Sciatic nerve (tissue), 2 donors: ENCODE data around the gene CLMP. TPM values are rescaled to one million over a fixed set of nuclear protein-coding genes. Genes with fewer than 3 reads are reported as not detected.

ENCODE experiments used
- ATAC-seq: fragments of 200-7000 bp; cut with Tn5 transposase; one replicate; pipeline ENCODE4 v1.9.1; 2020; ENCODE audit warnings: mild to moderate bottlenecking, moderate library complexity
- DNase-seq: peaks from one replicate; pipeline ENCODE4 v3.0.0-alpha.2; 2020; ENCODE audit warnings: low spot score
- intact Hi-C: fragments of 100-400 bp; cut with DNase I; formaldehyde crosslinking; loops from one replicate; pipeline ENCODE4 v1.14.2; 2022
- total RNA-seq: library from RNA; stranded (reverse); fragmentation: NEBNext Ultra II Directional; extraction: Animal tissue kit (Norgen Biotek cat#: 25700); gene quantifications from one replicate; pipeline ENCODE4 v1.2.1, GENCODE V29; 2021
- donor health status: DM: no; HTN: no; CAD: no.
- donor health status: DM: no; HTN: no; CAD: no.

The CLMP gene
- total RNA-seq, 1 donor from 2014 or later: 74.6 TPM

GRCh38 chr11:123196060-123196714 lies 1.1 kb upstream of the CLMP start:
- peak; percentile 7 for ATAC-seq
- DNase-seq: no peak

DNA sequence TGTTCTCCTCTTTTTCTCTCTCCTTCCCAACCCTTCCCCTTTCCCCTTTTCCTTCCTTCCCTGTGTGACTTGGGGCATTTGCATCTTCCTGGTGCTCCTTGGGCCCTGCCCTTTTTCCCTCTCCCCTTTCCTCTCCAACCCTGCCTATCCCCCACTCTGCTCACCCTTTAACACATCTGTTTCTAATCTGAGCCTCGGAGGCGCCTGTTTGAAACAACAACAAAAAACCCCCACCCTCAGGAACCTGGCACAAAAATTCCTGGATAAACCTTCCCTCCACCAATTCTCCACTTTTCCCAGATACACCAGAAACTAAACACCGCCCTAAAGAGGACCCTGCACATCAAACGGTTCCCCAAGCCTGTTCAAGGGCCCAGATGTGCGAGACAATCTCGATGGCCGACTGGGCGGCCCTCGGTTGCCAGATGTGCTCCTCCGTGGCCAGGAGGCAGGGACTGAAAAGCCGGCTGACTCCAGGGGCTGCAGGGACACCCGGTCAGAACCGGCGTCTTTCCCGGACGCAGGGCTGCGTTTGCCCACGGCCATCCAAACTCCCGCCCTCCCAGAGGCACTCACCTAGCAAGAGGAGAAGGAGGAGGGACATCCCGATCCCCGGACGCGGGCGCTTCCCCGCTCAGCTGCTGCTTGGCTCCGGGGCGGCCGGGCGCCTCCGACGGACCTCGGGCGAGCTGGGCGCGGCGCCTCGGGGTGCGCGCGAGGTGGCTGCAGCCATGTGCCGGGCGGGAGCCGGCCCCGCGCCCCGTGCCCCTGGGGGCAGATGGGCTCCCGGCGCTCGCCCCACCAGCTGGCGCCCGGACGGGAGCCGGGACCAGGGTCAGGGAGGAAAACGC lies 486 bp downstream of the CLMP start:
- DNase-seq (peak; percentile 66), ATAC-seq (peak; percentile 44)
- intact Hi-C loops: no loop called here

More at GRCh38 chr11:123196060-123196714, 1.1 kb upstream of the CLMP start:
- intact Hi-C loops: no loop called here

- ATAC-seq (peak; percentile 66), DNase-seq (no peak)
- intact Hi-C loops: no loop called here
These were observed 1.3 kb downstream of the CLMP start for GRCh38 chr11:123193742-123194141.

- ATAC-seq (no peak), DNase-seq (no peak)
- intact Hi-C loops: no loop called here
These were observed 3.1 kb downstream of the CLMP start for GRCh38 chr11:123191939-123192338.

DNA sequence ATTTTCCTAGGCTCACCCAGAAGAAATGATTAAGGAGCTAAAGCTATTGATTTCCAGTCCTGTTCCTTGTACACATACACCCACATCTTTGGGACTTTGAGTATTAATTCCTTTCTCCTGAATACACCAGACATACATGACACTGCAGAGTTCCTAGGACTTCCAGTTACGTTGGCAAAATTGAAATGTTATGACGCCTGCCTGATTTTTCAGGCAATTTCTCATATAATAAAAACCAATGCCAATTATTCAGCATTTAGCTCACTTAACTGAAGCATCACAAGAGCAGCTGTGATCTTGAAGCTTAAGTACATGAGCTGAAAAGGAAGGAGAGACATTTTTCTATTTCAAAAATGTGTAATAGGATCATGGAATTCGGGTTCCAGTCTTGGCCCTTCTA lies 4.5 kb downstream of the CLMP start:
- intact Hi-C loops: no loop called here
- ATAC-seq (no peak), DNase-seq (no peak)

- intact Hi-C loops: no loop called here
- ATAC-seq (peak; percentile 89), DNase-seq (no peak)
These were observed 6.4 kb downstream of the CLMP start for GRCh38 chr11:123188508-123189165.

GRCh38 chr11:123187665-123188507 lies 7.2 kb downstream of the CLMP start:
- peak; percentile 72 for ATAC-seq
- intact Hi-C loops: no loop called here
- DNase-seq: no peak

GRCh38 chr11:123187248-123187647 lies 7.8 kb downstream of the CLMP start:
- intact Hi-C loops: no loop called here
- ATAC-seq (no peak), DNase-seq (no peak)

DNA sequence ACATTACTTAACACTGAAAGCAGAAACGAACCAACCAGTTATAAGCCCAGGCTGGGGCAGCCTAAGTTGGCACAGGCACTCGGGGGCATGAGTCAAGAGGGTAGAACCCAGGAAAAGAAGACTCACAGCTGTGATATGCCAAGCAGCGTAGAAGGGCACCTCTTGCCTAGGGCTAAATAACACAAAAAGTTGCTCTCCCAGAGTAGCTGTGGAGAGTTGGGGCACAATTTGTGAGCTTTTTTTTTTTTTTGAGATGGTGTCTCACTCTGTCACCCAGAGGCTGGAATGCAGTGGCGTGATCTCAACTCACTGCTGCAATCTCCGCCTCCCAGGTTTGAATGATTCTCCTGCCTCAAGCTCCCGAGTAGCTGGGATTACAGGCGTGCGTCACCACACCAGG lies 8.8 kb downstream of the CLMP start:
- ATAC-seq: no peak
- no peak for DNase-seq
- intact Hi-C loops: no loop called here

- DNase-seq (no peak), ATAC-seq (no peak)
- intact Hi-C loops: no loop called here
These were observed 9.7 kb downstream of the CLMP start for GRCh38 chr11:123185326-123185725.

GRCh38 chr11:123184531-123184930 lies 10.5 kb downstream of the CLMP start:
- DNase-seq: no peak
- intact Hi-C loops: no loop called here
- no peak for ATAC-seq

DNA sequence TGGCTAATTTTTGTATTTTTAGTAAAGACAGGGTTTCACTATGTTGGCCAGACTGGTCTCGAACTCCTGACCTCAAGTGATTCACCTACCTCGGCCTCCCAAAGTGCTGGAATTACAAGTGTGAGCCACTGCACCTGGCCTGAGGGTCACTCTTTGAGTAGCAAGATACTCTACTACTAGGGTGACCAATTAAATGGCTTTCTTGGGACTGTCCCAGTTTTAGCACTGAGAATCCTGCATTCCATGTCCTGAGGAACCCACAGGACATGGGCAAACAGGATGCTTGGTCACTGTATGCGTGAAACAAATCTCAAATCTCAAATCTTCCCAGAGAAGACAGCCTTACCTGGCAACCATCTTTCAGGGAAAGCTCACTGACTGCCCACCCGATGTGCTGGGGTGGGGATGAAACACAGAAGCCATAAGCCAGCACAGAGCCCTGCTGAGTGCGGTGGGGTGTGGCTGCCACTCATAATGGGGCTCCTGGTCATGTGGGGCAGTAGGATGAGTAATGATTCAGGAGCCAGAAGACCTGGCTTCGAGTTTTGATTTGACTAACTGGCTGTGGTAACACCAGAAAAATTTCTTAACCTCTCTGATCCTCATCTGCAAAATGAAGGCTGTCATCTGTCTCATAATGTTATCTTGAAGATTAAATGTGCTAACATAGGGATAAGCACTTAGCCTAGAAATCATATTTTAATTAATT lies 11.5 kb downstream of the CLMP start:
- intact Hi-C loops: no loop called here
- no peak for ATAC-seq
- DNase-seq: no peak

- no peak for ATAC-seq
- DNase-seq: no peak
- intact Hi-C loops: no loop called here
These were observed 13.1 kb downstream of the CLMP start for GRCh38 chr11:123181767-123182500.

DNA sequence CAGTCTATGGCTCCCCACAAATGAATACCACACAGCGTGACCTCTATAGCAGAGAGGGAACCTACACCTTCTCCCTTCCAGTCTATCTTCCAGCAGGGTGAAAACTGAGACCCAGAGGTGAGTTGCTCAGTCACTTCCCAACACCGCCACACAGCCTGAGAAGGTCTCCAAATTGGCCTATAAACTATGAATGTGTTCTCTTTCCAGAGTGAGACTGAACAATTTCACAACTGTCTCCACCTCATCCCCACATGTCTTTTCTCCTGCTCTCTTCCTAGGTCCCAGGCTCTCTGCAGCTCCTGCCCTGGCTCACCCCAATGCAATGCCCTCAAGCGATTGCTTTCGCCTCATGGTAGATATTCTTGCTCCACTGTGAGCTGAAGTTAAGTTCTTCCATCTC lies 14.0 kb downstream of the CLMP start:
- DNase-seq (no peak), ATAC-seq (no peak)
- intact Hi-C loops: no loop called here

DNA sequence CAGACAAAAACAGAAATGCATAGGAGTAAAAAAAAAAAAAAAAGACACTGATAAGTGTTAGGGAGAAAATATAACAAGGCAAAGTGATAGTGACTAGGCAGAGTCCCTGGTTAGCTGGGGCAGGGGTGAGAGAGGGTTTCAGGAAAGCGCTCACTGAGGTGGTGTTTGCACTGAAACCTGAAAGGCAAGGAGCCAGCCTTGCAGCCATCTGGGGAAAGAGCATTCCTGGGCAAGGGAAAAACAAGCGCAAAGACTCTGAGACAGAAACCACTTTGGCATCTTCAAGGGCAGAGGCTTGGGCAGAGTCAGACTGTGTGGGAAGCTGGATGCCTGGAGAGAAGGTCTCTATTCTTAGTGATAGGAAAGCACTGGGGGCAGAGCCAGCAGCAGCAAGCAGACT lies 14.5 kb downstream of the CLMP start:
- DNase-seq (no peak), ATAC-seq (no peak)
- intact Hi-C loops: no loop called here

GRCh38 chr11:123180166-123180565 lies 14.9 kb downstream of the CLMP start:
- no peak for ATAC-seq
- DNase-seq: no peak
- intact Hi-C loops: no loop called here

- no peak for ATAC-seq
- intact Hi-C loops: no loop called here
- DNase-seq: no peak
These were observed 15.5 kb downstream of the CLMP start for GRCh38 chr11:123179586-123179985.

DNA sequence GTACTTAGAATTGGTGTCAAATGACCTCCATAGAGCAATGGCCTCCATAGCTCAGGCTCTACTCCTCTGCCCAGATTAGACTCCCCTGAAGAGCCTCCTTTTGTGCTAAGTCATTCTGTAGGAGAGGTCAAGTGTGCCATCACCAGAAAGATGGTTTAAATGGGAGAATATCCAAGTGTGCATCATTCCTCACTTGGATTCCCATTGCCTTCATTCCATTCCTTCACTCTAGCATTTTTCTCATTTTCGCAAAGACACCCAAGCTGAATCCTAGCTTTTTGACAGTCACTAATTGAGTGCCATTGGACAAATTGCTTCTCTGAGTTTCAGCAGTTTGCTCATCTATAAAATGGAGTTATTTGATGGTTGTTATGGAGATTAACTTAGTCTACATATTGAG lies 16.9 kb downstream of the CLMP start:
- intact Hi-C loops: no loop called here
- DNase-seq (no peak), ATAC-seq (no peak)
